Measurements from ENCODE around the gene RUVBL2. TPM values are rescaled to one million over a fixed set of nuclear protein-coding genes. Genes with fewer than 3 reads are reported as not detected.
"Not testable (repeated sequence)": the region's sequence is repeated elsewhere in the genome, so short reads cannot be mapped to it uniquely, and the experiment has no call there.

Gene RUVBL2
- total RNA-seq, 1 donor from 2014 or later, result 106 TPM

- DNase-seq (ENCODE audit: low read depth), result peak; percentile 59
These were observed 45.0 kb downstream of the RUVBL2 start for GRCh38 chr19:49038557-49039276.

GRCh38 chr19:49039736-49040135, 46.0 kb downstream of the RUVBL2 start:
- DNase-seq (ENCODE audit: low read depth), result not testable (repeated sequence)

- DNase-seq (ENCODE audit: low read depth), result no peak
These were observed 48.5 kb downstream of the RUVBL2 start for GRCh38 chr19:49042177-49042576.

- not testable (repeated sequence) for DNase-seq (ENCODE audit: low read depth)
These were observed 49.0 kb downstream of the RUVBL2 start for GRCh38 chr19:49042666-49043065.

GRCh38 chr19:49043548-49043947, 49.9 kb downstream of the RUVBL2 start, which contains the start of gene CGB5:
TSS of gene CGB5 (plus strand) at chr19:49043848. CDS start at chr19:49044210, 362 bp downstream.
- not testable (repeated sequence) for DNase-seq (ENCODE audit: low read depth)

GRCh38 chr19:49049011-49049410, 55.3 kb downstream of the RUVBL2 start, which contains the start of gene CGB8:
TSS of gene CGB8 (minus strand) at chr19:49049111. CDS start at chr19:49048739, 372 bp downstream.
- not testable (repeated sequence) for DNase-seq (ENCODE audit: low read depth)

GRCh38 chr19:49049834-49050233, 56.1 kb downstream of the RUVBL2 start:
- DNase-seq (ENCODE audit: low read depth), result not testable (repeated sequence)

GRCh38 chr19:49050376-49051033, 56.8 kb downstream of the RUVBL2 start:
- peak; percentile 61 for DNase-seq (ENCODE audit: low read depth)

GRCh38 chr19:49056101-49056901, 62.6 kb downstream of the RUVBL2 start:
- DNase-seq (ENCODE audit: low read depth), result peak; percentile 57

GRCh38 chr19:49056902-49057596, 63.4 kb downstream of the RUVBL2 start:
- DNase-seq (ENCODE audit: low read depth), result not testable (repeated sequence)

- peak; percentile 71 for DNase-seq (ENCODE audit: low read depth)
These were observed 64.0 kb downstream of the RUVBL2 start, which contains the start of gene CGB7 for GRCh38 chr19:49057636-49058234. TSS of gene CGB7 (minus strand) at chr19:49057749. CDS start at chr19:49055375, 2,374 bp downstream.

- DNase-seq (ENCODE audit: low read depth), result no peak
These were observed 64.9 kb downstream of the RUVBL2 start for GRCh38 chr19:49058562-49058961.

- no peak for DNase-seq (ENCODE audit: low read depth)
These were observed 65.4 kb downstream of the RUVBL2 start for GRCh38 chr19:49059053-49059452.

GRCh38 chr19:49061000-49061399, 67.3 kb downstream of the RUVBL2 start:
- DNase-seq (ENCODE audit: low read depth), result no peak

GRCh38 chr19:49061445-49061844, 67.8 kb downstream of the RUVBL2 start:
- no peak for DNase-seq (ENCODE audit: low read depth)

GRCh38 chr19:49064029-49064629, 70.4 kb downstream of the RUVBL2 start:
- no peak for DNase-seq (ENCODE audit: low read depth)

GRCh38 chr19:49064768-49065611, 71.3 kb downstream of the RUVBL2 start, which contains the start of gene NTF4:
TSS of gene NTF4 (minus strand) at chr19:49064818. CDS start at chr19:49061997, 2,821 bp downstream.
- DNase-seq (ENCODE audit: low read depth), result no peak
